Measurements from ENCODE around the gene EPHB4. TPM values are rescaled to one million over a fixed set of nuclear protein-coding genes. Genes with fewer than 3 reads are reported as not detected.

Gene EPHB4
- total and polyA plus RNA-seq, 12 donors: 13.8 to 41.6 (median 21.0) TPM

DNA sequence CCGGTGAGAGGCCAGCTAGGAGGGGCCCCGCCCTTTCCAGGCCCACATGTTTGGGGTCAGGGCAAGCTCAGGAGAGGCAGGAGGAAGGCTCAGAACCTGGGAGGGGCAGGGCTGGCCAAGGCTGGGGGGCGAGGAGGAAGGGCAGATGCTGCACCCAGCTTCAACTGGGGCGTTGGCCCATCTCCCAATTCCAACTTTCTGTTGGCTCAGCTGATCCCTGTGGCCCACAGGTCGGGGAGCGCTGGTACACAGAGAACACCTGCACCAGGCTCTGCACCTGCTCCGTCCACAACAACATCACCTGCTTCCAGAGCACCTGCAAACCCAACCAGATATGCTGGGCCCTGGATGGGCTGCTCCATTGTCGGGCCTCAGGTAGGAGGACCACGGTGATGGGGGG lies 53.8 kb downstream of the EPHB4 start:
- intact Hi-C loops (cut with DNase I): no loop called here
- ATAC-seq: no peak
- Histone ChIP-seq H3K27me3 (peaks cover 0 to 41% (median 17%) of the 10 kb centered on the region in 7 donors), H3K9me3 (no peaks in the 10 kb centered on the region), H3K27ac (no peak overlapping the region), H3K4me3 (no peak overlapping the region), H3K36me3 (no peaks in the 10 kb centered on the region), H3K4me1 (no peaks in the 10 kb centered on the region)
- DNase-seq: no peak
- TF ChIP-seq, protein P1, sequence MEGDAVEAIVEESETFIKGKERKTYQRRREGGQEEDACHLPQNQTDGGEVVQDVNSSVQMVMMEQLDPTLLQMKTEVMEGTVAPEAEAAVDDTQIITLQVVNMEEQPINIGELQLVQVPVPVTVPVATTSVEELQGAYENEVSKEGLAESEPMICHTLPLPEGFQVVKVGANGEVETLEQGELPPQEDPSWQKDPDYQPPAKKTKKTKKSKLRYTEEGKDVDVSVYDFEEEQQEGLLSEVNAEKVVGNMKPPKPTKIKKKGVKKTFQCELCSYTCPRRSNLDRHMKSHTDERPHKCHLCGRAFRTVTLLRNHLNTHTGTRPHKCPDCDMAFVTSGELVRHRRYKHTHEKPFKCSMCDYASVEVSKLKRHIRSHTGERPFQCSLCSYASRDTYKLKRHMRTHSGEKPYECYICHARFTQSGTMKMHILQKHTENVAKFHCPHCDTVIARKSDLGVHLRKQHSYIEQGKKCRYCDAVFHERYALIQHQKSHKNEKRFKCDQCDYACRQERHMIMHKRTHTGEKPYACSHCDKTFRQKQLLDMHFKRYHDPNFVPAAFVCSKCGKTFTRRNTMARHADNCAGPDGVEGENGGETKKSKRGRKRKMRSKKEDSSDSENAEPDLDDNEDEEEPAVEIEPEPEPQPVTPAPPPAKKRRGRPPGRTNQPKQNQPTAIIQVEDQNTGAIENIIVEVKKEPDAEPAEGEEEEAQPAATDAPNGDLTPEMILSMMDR (IDR thresholded peaks at IDR 0.05): no peak
- WGBS, 2 donors: 79 to 90% methylated on average over 9 of the region's 9 CpGs

DNA sequence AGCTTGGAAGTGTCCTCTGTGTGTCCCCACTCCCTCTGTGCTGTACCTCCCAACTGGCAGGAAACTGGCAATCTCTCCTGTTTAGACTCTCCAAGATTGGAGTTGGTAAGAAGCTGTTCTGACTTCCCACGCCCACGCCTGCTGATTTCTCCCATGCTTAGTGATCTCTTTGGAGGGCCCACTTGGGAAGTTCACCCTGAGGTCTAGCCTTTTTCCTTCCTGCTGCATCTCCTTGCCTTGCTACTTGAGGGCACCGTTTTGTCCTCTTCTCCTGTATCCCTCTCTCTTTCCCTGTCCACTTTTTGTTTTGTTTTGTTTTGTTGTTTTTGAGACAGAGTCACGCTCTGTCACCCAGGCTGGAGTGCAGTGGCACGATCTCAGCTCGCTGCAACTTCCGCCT lies 58.5 kb downstream of the EPHB4 start:
- peaks cover 0 to 13% (median 3%) of the 10 kb centered on the region in 7 donors for H3K27me3 ChIP-seq
- no peaks in the 10 kb centered on the region for H3K4me1 ChIP-seq
- WGBS, 2 donors: 79 to 80% methylated on average over 7 of the region's 7 CpGs
- TF ChIP-seq, protein P1 (IDR thresholded peaks at IDR 0.05): no peak
- H3K9me3 ChIP-seq: no peaks in the 10 kb centered on the region
- ATAC-seq: no peak
- no peak overlapping the region for H3K4me3 ChIP-seq
- intact Hi-C loops (cut with DNase I): no loop called here
- no peaks in the 10 kb centered on the region for H3K36me3 ChIP-seq
- no peak overlapping the region for H3K27ac ChIP-seq
- no peak for DNase-seq

DNA sequence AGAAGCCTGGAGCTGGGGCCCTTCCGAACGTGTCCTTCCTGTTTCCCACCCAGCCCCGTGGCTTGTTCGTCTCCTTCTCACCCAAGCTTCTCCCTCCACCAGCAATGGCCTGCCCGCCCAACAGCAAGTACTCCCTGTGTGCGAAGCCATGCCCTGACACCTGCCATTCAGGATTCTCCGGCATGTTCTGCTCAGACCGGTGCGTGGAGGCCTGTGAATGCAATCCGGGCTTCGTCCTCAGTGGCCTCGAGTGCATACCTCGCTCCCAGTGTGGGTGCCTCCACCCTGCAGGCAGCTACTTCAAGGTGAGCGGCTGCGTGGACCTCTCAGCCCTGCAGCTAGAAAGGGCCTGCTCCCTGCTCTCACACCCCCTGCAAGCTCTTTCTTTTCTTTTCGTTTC lies 62.1 kb downstream of the EPHB4 start:
- intact Hi-C loops (cut with DNase I): no loop called here
- H3K36me3 ChIP-seq: no peaks in the 10 kb centered on the region
- no peak overlapping the region for H3K27ac ChIP-seq
- 72 to 81% methylated on average over 14 to 16 of the region's 16 CpGs for WGBS, 2 donors
- H3K9me3 ChIP-seq: no peaks in the 10 kb centered on the region
- DNase-seq: no peak
- no peak overlapping the region for H3K4me3 ChIP-seq
- TF ChIP-seq, protein P1 (IDR thresholded peaks at IDR 0.05): no peak
- H3K4me1 ChIP-seq: no peaks in the 10 kb centered on the region
- ATAC-seq: no peak
- peaks cover 0 to 18% (median 12%) of the 10 kb centered on the region in 7 donors for H3K27me3 ChIP-seq

DNA sequence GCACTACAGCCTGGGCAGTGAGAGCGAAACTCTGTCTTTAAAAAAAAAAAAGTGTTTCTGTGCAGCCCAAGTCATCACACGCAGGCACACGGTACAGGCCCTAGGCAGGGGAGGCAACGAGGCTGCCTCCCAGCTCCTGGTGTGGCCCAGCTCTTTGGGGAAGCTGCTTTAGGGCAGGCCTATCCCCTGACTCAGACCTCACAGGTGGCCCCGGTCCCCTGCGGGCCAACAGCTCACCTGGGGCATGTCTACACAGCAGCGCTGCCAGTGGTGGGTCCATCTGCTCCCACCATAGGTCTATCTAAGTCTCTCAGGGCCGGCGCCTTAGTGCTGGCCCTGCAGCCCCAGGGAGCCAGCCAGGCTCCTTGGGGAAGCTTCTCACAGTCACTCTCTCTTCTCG lies 62.5 kb downstream of the EPHB4 start:
- 64 to 80% methylated on average over 10 of the region's 10 CpGs for WGBS, 2 donors
- intact Hi-C loops (cut with DNase I): no loop called here
- Histone ChIP-seq H3K27ac (no peak overlapping the region), H3K4me3 (no peak overlapping the region), H3K36me3 (no peaks in the 10 kb centered on the region), H3K27me3 (peaks cover 0 to 22% (median 8%) of the 10 kb centered on the region in 7 donors), H3K4me1 (no peaks in the 10 kb centered on the region), H3K9me3 (no peaks in the 10 kb centered on the region)
- TF ChIP-seq, protein P1 (IDR thresholded peaks at IDR 0.05): no peak
- ATAC-seq: no peak
- DNase-seq: no peak
